GM12874 (cell line): ENCODE results near the gene OR2M5.

Experiments
- TF ChIP-seq, protein P1 (sequence below): IDR thresholded peaks from 2 replicates; pipeline ENCODE4 v1.5.1; 2011; ENCODE audit warnings: low read depth, mild to moderate bottlenecking, control low read depth, low read length, moderate library complexity; ENCODE audit not compliant: insufficient read depth

The OR2M5 gene

DNA sequence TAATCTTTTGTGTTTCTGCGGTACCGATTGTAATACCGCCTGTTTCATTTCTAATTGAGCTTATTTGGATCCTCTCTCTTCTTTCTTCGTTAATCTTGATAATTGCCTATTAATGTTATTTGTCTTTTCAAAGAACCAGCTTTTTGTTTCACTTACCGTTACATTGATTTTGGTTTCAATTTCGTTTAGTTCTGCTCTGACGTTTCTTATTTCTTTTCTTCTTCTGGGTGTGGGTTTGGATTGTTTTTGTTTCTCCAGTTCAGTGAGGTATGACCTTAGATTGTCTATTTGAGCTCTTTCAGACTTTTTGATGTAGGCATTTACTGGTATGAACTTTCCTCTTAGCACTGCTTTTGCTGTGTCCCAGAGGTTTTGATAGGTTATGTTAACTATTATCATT, 39.0 kb downstream of the OR2M5 start:
- TF ChIP-seq, protein P1, sequence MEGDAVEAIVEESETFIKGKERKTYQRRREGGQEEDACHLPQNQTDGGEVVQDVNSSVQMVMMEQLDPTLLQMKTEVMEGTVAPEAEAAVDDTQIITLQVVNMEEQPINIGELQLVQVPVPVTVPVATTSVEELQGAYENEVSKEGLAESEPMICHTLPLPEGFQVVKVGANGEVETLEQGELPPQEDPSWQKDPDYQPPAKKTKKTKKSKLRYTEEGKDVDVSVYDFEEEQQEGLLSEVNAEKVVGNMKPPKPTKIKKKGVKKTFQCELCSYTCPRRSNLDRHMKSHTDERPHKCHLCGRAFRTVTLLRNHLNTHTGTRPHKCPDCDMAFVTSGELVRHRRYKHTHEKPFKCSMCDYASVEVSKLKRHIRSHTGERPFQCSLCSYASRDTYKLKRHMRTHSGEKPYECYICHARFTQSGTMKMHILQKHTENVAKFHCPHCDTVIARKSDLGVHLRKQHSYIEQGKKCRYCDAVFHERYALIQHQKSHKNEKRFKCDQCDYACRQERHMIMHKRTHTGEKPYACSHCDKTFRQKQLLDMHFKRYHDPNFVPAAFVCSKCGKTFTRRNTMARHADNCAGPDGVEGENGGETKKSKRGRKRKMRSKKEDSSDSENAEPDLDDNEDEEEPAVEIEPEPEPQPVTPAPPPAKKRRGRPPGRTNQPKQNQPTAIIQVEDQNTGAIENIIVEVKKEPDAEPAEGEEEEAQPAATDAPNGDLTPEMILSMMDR, result no peak

DNA sequence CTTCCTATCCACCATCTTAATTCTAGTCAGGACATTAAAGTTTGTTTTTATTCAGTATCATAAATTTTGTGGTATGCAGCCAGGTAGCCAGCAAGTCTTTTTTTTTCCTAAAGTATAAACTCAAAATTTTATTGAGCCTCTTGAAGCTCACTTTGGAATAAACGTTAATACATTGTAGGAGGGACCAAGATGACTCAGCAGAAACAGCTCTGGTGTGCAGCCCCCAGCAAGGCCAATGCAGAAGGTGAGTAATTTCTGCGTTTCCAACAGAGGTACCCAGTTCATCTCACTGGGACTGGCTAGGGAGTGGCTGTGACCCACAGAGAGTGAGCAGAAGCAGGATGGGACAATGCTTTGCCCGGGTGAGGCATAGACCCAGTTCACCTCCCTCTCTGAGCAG, 42.4 kb downstream of the OR2M5 start:
- TF ChIP-seq, protein P1, result no peak

DNA sequence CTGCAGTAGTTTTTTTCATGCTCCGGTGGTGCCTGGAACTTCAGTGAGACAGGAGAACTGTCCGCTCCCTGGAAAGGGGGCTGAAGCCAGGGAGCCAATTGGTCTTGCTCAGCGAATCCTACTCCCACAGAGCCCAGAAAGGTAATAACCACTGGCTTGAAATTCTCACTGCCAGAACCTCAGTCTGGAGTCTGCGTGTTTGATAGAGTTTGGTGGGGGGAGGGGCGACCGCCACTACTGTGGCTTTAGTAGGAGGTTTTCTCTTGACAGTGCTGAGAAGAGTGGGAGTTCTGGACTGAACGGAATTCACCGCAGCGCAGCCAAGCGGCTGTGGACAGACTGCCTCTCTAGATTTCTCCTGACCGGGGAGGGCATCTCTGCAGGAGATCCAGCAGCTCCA, 44.1 kb downstream of the OR2M5 start:
- TF ChIP-seq, protein P1, result no peak

DNA sequence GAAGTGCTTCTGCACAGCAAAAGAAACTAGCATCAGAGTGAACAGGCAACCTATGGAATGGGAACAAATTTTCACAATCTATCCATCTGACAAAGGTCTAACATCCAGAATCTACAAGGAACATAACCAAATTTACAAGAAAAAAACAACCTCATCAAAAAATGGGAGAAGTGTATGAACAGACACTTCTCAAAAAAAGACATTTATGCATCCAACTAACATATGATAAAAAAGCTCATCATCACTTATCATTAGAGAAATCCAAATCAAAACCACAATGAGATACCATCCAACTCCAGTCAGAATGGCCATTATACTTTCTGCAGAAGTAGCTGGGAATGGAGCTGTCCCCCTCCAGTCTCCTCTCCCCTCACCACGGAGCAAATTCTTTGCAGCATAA, 49.2 kb downstream of the OR2M5 start:
- TF ChIP-seq, protein P1, result no peak
